ENCODE data around the gene DOLPP1.
A peak's percentile ranks its signal among the peaks of the same experiment; 100 is the strongest.

The DOLPP1 gene

GRCh38 chr9:129036241-129036922 lies 44.5 kb upstream of the DOLPP1 start, which contains the start of gene MIGA2:
Gene MIGA2, plus strand, starts transcription at chr9:129036626. Its CDS starts 3,969 bp downstream, at chr9:129040595.
- peak within 1 kb of the TSS; percentile 98 for H2AFZ ChIP-seq (ENCODE audit: low read depth)
- 0 out of 2 replicates have a peak within 1 kb of the TSS, but pooled peaks have one; percentile 18 for H3K27ac ChIP-seq
- no peaks in the 10 kb centered on the region for H3K27me3 ChIP-seq (ENCODE audit: insufficient read depth, low read depth)

GRCh38 chr9:129036923-129037766 lies 43.8 kb upstream of the DOLPP1 start:
- Histone ChIP-seq H3K4me2 (peak overlapping the region; percentile 95), H3K27me3 (ENCODE audit: insufficient read depth, low read depth) (no peaks in the 10 kb centered on the region), H3K36me3 (ENCODE audit: insufficient read depth) (no peaks in the 10 kb centered on the region; the same call in 1 of the 2 replicates), H3K9ac (peak overlapping the region; percentile 31; the same call in 1 of the 2 replicates), H3K4me3 (IDR thresholded peaks at IDR 0.05; ENCODE audit: insufficient read depth, low read depth, low read length) (no peak overlapping the region), H2AFZ (ENCODE audit: low read depth) (peak overlapping the region; percentile 98; the same call in 1 of the 2 replicates), H3K79me2 (ENCODE audit: insufficient read depth, low read depth) (peaks cover 11% of the 10 kb centered on the region; the same call in 1 of the 2 replicates), H3K4me1 (ENCODE audit: low read depth, poor library complexity, severe bottlenecking) (peaks cover 20% of the 10 kb centered on the region), H4K20me1 (ENCODE audit: insufficient read depth) (no peaks in the 10 kb centered on the region), H3K27ac (no peak overlapping the region)
- TF ChIP-seq, protein P1, sequence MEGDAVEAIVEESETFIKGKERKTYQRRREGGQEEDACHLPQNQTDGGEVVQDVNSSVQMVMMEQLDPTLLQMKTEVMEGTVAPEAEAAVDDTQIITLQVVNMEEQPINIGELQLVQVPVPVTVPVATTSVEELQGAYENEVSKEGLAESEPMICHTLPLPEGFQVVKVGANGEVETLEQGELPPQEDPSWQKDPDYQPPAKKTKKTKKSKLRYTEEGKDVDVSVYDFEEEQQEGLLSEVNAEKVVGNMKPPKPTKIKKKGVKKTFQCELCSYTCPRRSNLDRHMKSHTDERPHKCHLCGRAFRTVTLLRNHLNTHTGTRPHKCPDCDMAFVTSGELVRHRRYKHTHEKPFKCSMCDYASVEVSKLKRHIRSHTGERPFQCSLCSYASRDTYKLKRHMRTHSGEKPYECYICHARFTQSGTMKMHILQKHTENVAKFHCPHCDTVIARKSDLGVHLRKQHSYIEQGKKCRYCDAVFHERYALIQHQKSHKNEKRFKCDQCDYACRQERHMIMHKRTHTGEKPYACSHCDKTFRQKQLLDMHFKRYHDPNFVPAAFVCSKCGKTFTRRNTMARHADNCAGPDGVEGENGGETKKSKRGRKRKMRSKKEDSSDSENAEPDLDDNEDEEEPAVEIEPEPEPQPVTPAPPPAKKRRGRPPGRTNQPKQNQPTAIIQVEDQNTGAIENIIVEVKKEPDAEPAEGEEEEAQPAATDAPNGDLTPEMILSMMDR (conservative IDR thresholded peaks at IDR 0.05; ENCODE audit: low read depth, low read length), result no peak

More at GRCh38 chr9:129036241-129036922, 44.5 kb upstream of the DOLPP1 start, which contains the start of gene MIGA2:
- TF ChIP-seq, protein P1 (conservative IDR thresholded peaks at IDR 0.05; ENCODE audit: low read depth, low read length), result no peak
- H3K4me2 ChIP-seq, result peak within 1 kb of the TSS; percentile 95
- no peaks in the 10 kb centered on the region for H4K20me1 ChIP-seq (ENCODE audit: insufficient read depth)
- peaks cover 11% of the 10 kb centered on the region; the same call in 1 of the 2 replicates for H3K79me2 ChIP-seq (ENCODE audit: insufficient read depth, low read depth)
- peaks cover 20% of the 10 kb centered on the region for H3K4me1 ChIP-seq (ENCODE audit: low read depth, poor library complexity, severe bottlenecking)
- H3K36me3 ChIP-seq (ENCODE audit: insufficient read depth), result no peaks in the 10 kb centered on the region; the same call in 1 of the 2 replicates
- H3K9ac ChIP-seq, result peak within 1 kb of the TSS; percentile 31; the same call in 1 of the 2 replicates
- no peak within 1 kb of the TSS for H3K4me3 ChIP-seq (IDR thresholded peaks at IDR 0.05; ENCODE audit: insufficient read depth, low read depth, low read length)

GRCh38 chr9:129037767-129038098 lies 43.2 kb upstream of the DOLPP1 start:
- H2AFZ ChIP-seq (ENCODE audit: low read depth), result no peak overlapping the region
- H3K4me1 ChIP-seq (ENCODE audit: low read depth, poor library complexity, severe bottlenecking), result peaks cover 20% of the 10 kb centered on the region
- no peak overlapping the region for H3K27ac ChIP-seq
- H4K20me1 ChIP-seq (ENCODE audit: insufficient read depth), result no peaks in the 10 kb centered on the region
- no peaks in the 10 kb centered on the region; the same call in 1 of the 2 replicates for H3K36me3 ChIP-seq (ENCODE audit: insufficient read depth)
- TF ChIP-seq, protein P1 (conservative IDR thresholded peaks at IDR 0.05; ENCODE audit: low read depth, low read length), result no peak
- no peaks in the 10 kb centered on the region for H3K27me3 ChIP-seq (ENCODE audit: insufficient read depth, low read depth)
- H3K4me3 ChIP-seq (IDR thresholded peaks at IDR 0.05; ENCODE audit: insufficient read depth, low read depth, low read length), result no peak overlapping the region
- peaks cover 11% of the 10 kb centered on the region; the same call in 1 of the 2 replicates for H3K79me2 ChIP-seq (ENCODE audit: insufficient read depth, low read depth)
- H3K4me2 ChIP-seq, result peak overlapping the region; percentile 95
- H3K9ac ChIP-seq, result no peak overlapping the region

DNA sequence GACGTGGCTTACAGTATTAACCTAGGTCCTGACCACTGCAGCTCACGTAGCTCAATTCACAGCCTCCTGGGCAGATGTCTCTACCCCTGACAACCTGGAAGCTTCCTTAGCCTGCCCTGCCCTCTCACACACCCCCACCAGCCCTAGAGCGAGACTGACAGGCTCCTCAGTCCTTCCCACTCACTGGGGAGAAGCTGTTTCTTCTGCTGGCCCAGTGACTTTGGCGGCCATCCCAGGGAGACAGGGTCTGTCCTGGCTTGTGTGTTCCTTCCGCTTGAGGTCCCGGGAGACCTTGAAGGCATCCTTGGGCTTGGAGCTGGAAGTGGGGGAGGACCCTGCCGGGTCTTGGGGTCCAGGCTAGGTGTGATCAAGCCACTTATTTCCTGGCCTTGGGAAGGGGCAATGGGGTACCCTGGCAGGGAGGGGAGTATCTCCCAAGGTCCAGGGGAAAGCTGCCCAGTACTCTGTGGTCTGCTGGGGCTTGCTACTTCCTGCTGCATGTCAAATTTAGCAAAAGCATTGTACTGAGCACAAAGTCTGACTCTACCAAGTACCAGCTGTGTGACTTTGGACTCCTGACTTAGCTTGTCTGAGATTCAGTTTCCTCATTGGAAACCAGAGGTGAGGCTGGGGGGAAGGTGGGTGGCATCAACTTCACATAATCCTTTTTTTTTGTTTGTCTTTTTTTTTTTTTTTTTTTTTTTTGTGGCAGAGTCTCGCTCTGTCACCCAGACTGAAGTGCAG lies 42.6 kb upstream of the DOLPP1 start:
- Histone ChIP-seq H3K9ac (no peak overlapping the region), H3K36me3 (ENCODE audit: insufficient read depth) (no peaks in the 10 kb centered on the region; the same call in 1 of the 2 replicates), H3K4me3 (IDR thresholded peaks at IDR 0.05; ENCODE audit: insufficient read depth, low read depth, low read length) (no peak overlapping the region), H3K4me1 (ENCODE audit: low read depth, poor library complexity, severe bottlenecking) (peaks cover 20% of the 10 kb centered on the region), H3K4me2 (peak overlapping the region; percentile 95; the same call in 1 of the 2 replicates), H2AFZ (ENCODE audit: low read depth) (no peak overlapping the region), H3K27ac (no peak overlapping the region), H3K27me3 (ENCODE audit: insufficient read depth, low read depth) (no peaks in the 10 kb centered on the region), H4K20me1 (ENCODE audit: insufficient read depth) (no peaks in the 10 kb centered on the region), H3K79me2 (ENCODE audit: insufficient read depth, low read depth) (peaks cover 11% of the 10 kb centered on the region; the same call in 1 of the 2 replicates)
- TF ChIP-seq, protein P1 (conservative IDR thresholded peaks at IDR 0.05; ENCODE audit: low read depth, low read length), result no peak

All from KMS-11 (cell line).